Astrocyte (in vitro differentiated cells and primary cell): ENCODE results near the gene RAP2B. TPM values are rescaled to one million over a fixed set of nuclear protein-coding genes. Genes with fewer than 3 reads are reported as not detected.

ENCODE experiments used
- DNase-seq: peaks from one replicate; pipeline ENCODE4 v3.0.0-alpha.2; 2010; ENCODE audit warnings: low read depth
- FAIRE-seq: peaks from 2 replicates; lab custom pipeline; 2011; peaks lifted over from hg19 to GRCh38; lab: Jason Lieb, UNC
- H2AFZ ChIP-seq: 2 replicates; pipeline ENCODE4 v1.6.0; 2012; ENCODE audit warnings: low read depth, low read length, inconsistent platforms
- H3K27ac ChIP-seq: 2 replicates; pipeline ENCODE4 v1.5.1; 2011; ENCODE audit warnings: low read depth, low read length, inconsistent platforms
- H3K27me3 ChIP-seq: 2 replicates; pipeline ENCODE4 v1.6.0; 2011; ENCODE audit warnings: low read length, inconsistent platforms; ENCODE audit not compliant: insufficient read depth
- H3K36me3 ChIP-seq: 2 replicates; pipeline ENCODE4 v1.5.1; 2011; ENCODE audit warnings: low read length, inconsistent platforms; ENCODE audit not compliant: insufficient read depth
- H3K4me1 ChIP-seq: 2 replicates; pipeline ENCODE4 v1.5.1; 2011; ENCODE audit warnings: low read length, inconsistent platforms; ENCODE audit not compliant: insufficient read depth
- H3K4me2 ChIP-seq: 2 replicates; pipeline ENCODE4 v1.6.0; 2012; ENCODE audit warnings: low read length, inconsistent platforms
- H3K4me3 ChIP-seq: 2 replicates; pipeline ENCODE4 v1.5.1; 2011; ENCODE audit warnings: low read depth, mild to moderate bottlenecking, low read length, inconsistent platforms; ENCODE audit not compliant: insufficient read depth
- H3K79me2 ChIP-seq: 2 replicates; pipeline ENCODE4 v1.6.0; 2012; ENCODE audit warnings: mild to moderate bottlenecking, low read length, inconsistent platforms; ENCODE audit not compliant: insufficient read depth
- H3K9ac ChIP-seq: 2 replicates; pipeline ENCODE4 v1.6.0; 2012; ENCODE audit warnings: mild to moderate bottlenecking, low read length, inconsistent platforms
- H3K9me3 ChIP-seq: 2 replicates; pipeline ENCODE4 v1.5.1; 2012; ENCODE audit warnings: low read depth, mild to moderate bottlenecking, low read length, inconsistent platforms; ENCODE audit not compliant: insufficient read depth
- H4K20me1 ChIP-seq: 2 replicates; pipeline ENCODE4 v1.6.0; 2012; ENCODE audit warnings: low read length, inconsistent platforms; ENCODE audit not compliant: insufficient read depth
- H3K27ac Mint-ChIP-seq: one replicate; pipeline ENCODE4 v1.8.0; 2021; ENCODE audit warnings: mild to moderate bottlenecking, mixed read lengths; ENCODE audit not compliant: unreplicated experiment
- H3K27me3 Mint-ChIP-seq: one replicate; pipeline ENCODE4 v1.8.0; 2021; ENCODE audit warnings: low read depth, mixed read lengths; ENCODE audit not compliant: unreplicated experiment
- H3K36me3 Mint-ChIP-seq: one replicate; pipeline ENCODE4 v1.8.0; 2021; ENCODE audit warnings: low read depth, mixed read lengths; ENCODE audit not compliant: unreplicated experiment
- H3K4me1 Mint-ChIP-seq: one replicate; pipeline ENCODE4 v1.8.0; 2021; ENCODE audit warnings: low read depth, mixed read lengths; ENCODE audit not compliant: unreplicated experiment
- H3K4me3 Mint-ChIP-seq: one replicate; pipeline ENCODE4 v1.8.0; 2021; ENCODE audit warnings: mild to moderate bottlenecking, moderate library complexity, mixed read lengths; ENCODE audit not compliant: unreplicated experiment
- H3K9me3 Mint-ChIP-seq: one replicate; pipeline ENCODE4 v1.8.0; 2021; ENCODE audit warnings: mild to moderate bottlenecking, mixed read lengths; ENCODE audit not compliant: unreplicated experiment
- EZH2 ChIP-seq: IDR thresholded peaks from 2 replicates; pipeline ENCODE4 v1.6.1; 2012; ENCODE audit warnings: mild to moderate bottlenecking, low read length, inconsistent platforms; ENCODE audit not compliant: insufficient read depth
- total RNA-seq: library from RNA; stranded (reverse); gene quantifications from 2 replicates; pipeline ENCODE4 v1.2.1, GENCODE V29; 2021
- TF ChIP-seq, protein P1 (sequence below): IDR thresholded peaks from 2 replicates; pipeline ENCODE4 v1.5.1; 2011; ENCODE audit warnings: low read depth, mild to moderate bottlenecking, inconsistent platforms, low read length, moderate library complexity; ENCODE audit not compliant: insufficient read depth

Gene RAP2B
- total RNA-seq, 1 donor from 2014 or later = 45.4 TPM

- FAIRE-seq (no peak), DNase-seq (no peak)
- no peak overlapping the region for H2AFZ ChIP-seq
- no peak overlapping the region for H3K4me2 ChIP-seq
- Mint-ChIP-seq H3K27me3 (no peaks in the 10 kb centered on the region), H3K9me3 (no peaks in the 10 kb centered on the region), H3K27ac (no peak overlapping the region), H3K4me1 (no peaks in the 10 kb centered on the region), H3K4me3 (no peak overlapping the region), H3K36me3 (no peaks in the 10 kb centered on the region)
- no peaks in the 10 kb centered on the region for H3K9me3 ChIP-seq
- H3K4me1 ChIP-seq = no peaks in the 10 kb centered on the region
- no peaks in the 10 kb centered on the region for H3K79me2 ChIP-seq
- no peak for TF ChIP-seq EZH2
- H3K27ac ChIP-seq = no peak overlapping the region
- no peak overlapping the region for H3K4me3 ChIP-seq
- no peaks in the 10 kb centered on the region for H3K27me3 ChIP-seq
- H3K9ac ChIP-seq = no peak overlapping the region
- H4K20me1 ChIP-seq = no peaks in the 10 kb centered on the region
- no peaks in the 10 kb centered on the region for H3K36me3 ChIP-seq
These were observed 46.7 kb upstream of the RAP2B start for GRCh38 chr3:153115326-153115725.

- Histone ChIP-seq H2AFZ (no peak overlapping the region), H3K9ac (no peak overlapping the region), H3K36me3 (no peaks in the 10 kb centered on the region), H3K4me3 (no peak overlapping the region), H3K4me1 (no peaks in the 10 kb centered on the region), H3K4me2 (no peak overlapping the region), H3K27me3 (no peaks in the 10 kb centered on the region), H4K20me1 (no peaks in the 10 kb centered on the region), H3K27ac (no peak overlapping the region), H3K9me3 (no peaks in the 10 kb centered on the region), H3K79me2 (no peaks in the 10 kb centered on the region)
- peak; percentile 18 for DNase-seq
- H3K36me3 Mint-ChIP-seq = no peaks in the 10 kb centered on the region
- H3K4me1 Mint-ChIP-seq = peaks cover 9% of the 10 kb centered on the region
- no peak for FAIRE-seq
- H3K27me3 Mint-ChIP-seq = no peaks in the 10 kb centered on the region
- H3K9me3 Mint-ChIP-seq = no peaks in the 10 kb centered on the region
- H3K4me3 Mint-ChIP-seq = no peak overlapping the region
- TF ChIP-seq EZH2 = no peak
- TF ChIP-seq, protein P1, sequence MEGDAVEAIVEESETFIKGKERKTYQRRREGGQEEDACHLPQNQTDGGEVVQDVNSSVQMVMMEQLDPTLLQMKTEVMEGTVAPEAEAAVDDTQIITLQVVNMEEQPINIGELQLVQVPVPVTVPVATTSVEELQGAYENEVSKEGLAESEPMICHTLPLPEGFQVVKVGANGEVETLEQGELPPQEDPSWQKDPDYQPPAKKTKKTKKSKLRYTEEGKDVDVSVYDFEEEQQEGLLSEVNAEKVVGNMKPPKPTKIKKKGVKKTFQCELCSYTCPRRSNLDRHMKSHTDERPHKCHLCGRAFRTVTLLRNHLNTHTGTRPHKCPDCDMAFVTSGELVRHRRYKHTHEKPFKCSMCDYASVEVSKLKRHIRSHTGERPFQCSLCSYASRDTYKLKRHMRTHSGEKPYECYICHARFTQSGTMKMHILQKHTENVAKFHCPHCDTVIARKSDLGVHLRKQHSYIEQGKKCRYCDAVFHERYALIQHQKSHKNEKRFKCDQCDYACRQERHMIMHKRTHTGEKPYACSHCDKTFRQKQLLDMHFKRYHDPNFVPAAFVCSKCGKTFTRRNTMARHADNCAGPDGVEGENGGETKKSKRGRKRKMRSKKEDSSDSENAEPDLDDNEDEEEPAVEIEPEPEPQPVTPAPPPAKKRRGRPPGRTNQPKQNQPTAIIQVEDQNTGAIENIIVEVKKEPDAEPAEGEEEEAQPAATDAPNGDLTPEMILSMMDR = no peak
- H3K27ac Mint-ChIP-seq = no peak overlapping the region
These were observed 34.2 kb upstream of the RAP2B start for GRCh38 chr3:153127788-153128187.

- Mint-ChIP-seq H3K36me3 (no peaks in the 10 kb centered on the region), H3K4me3 (no peak overlapping the region), H3K27ac (no peak overlapping the region), H3K9me3 (no peaks in the 10 kb centered on the region), H3K27me3 (no peaks in the 10 kb centered on the region), H3K4me1 (peaks cover 9% of the 10 kb centered on the region)
- DNase-seq (no peak), FAIRE-seq (no peak)
- Histone ChIP-seq H3K79me2 (no peaks in the 10 kb centered on the region), H3K4me3 (no peak overlapping the region), H3K27ac (no peak overlapping the region), H3K9ac (no peak overlapping the region), H3K9me3 (no peaks in the 10 kb centered on the region), H3K4me1 (no peaks in the 10 kb centered on the region), H3K27me3 (no peaks in the 10 kb centered on the region), H3K4me2 (no peak overlapping the region), H4K20me1 (no peaks in the 10 kb centered on the region), H3K36me3 (no peaks in the 10 kb centered on the region), H2AFZ (no peak overlapping the region)
- TF ChIP-seq, protein P1 = no peak
- no peak for TF ChIP-seq EZH2
These were observed 32.6 kb upstream of the RAP2B start for GRCh38 chr3:153129426-153129825.
